Prostate gland (tissue), 2 donors: ENCODE data around the gene CSF2.

Source experiments
- CTCF ChIP-seq, 4 experiments: fragments of 200-600 bp in 2 of 4; fragments of 450-650 bp in 2 of 4; sonication (generic) in 2 of 4; IDR thresholded peaks; 1 replicate in 3 of 4; 2 replicates in 1 of 4; pipeline ENCODE4 v1.5.1; 2016 to 2019; ENCODE audit warnings: antibody characterized with exemption in 4 of 4, mild to moderate bottlenecking in 2 of 4, moderate library complexity in 2 of 4
- POLR2A ChIP-seq: fragments of 450-650 bp; IDR thresholded peaks from one replicate; pipeline ENCODE4 v1.6.1; 2016; ENCODE audit warnings: antibody characterized with exemption, mild to moderate bottlenecking

- TF ChIP-seq CTCF (IDR thresholded peaks at IDR 0.05) (no peak), POLR2A (no peak)
These were observed 5.5 kb downstream of the CSF2 start for GRCh38 chr5:132079081-132079480.
